K562 (cell line): ENCODE results near the gene PPP2R3B. TPM values are rescaled to one million over a fixed set of nuclear protein-coding genes. Genes with fewer than 3 reads are reported as not detected.

ENCODE experiments used
- ATAC-seq: fragments of 200-7000 bp; cut with Tn5 transposase; 3 replicates; pipeline ENCODE4 v1.9.1; 2020; ENCODE audit warnings: moderate library complexity
- BruUV-seq: library from RNA; stranded (reverse); fragments of 400-500 nt; replicated peaks from 2 replicates; lab custom pipeline; 2021; lab: Mats Ljungman, UMichigan
- CTCF ChIA-PET: fragments of 300-600 bp; formaldehyde crosslinking; extraction: SDS; loops from one replicate; lab custom pipeline; 2021; ENCODE audit warnings: low intra/inter-chr PET ratio; lab: Yijun Ruan, JAX
- POLR2A ChIA-PET: fragments of 300-600, 350-650 bp; sonication (Branson Sonifier 250); formaldehyde crosslinking; extraction: SDS; loops from one replicate; lab custom pipeline; 2021; ENCODE audit warnings: antibody characterized with exemption, inconsistent platforms; lab: Yijun Ruan, JAX
- DNase-seq, 4 experiments: peaks; one replicate each; pipeline versions ENCODE4 v3.0.0 to v3.0.0-alpha.2; 2011 to 2018; ENCODE audit warnings: low spot score in 3 of 4, mixed read lengths in 3 of 4; ENCODE audit errors: extremely low read depth in 1 of 4
- FAIRE-seq: peaks from 2 replicates; lab custom pipeline; 2011; peaks lifted over from hg19 to GRCh38; lab: Jason Lieb, UNC
- H2AFZ ChIP-seq: 2 replicates; pipeline ENCODE4 v1.6.0; 2011; ENCODE audit warnings: low read depth, low read length, control low read depth, inconsistent platforms
- H3K27ac ChIP-seq: fragments of 200-600 bp; 3 replicates; pipeline ENCODE4 v1.8.0; 2011; ENCODE audit warnings: low read depth, mild to moderate bottlenecking, control low read depth, inconsistent platforms, low read length, moderate library complexity, mixed read lengths; ENCODE audit errors: extremely low read depth
- H3K27me3 ChIP-seq, 2 experiments: fragments of 300-600 bp in 1 of 2; 2 replicates in 1 of 2; 3 replicates in 1 of 2; pipeline versions ENCODE4 v1.6.0 to v1.8.0; 2011; ENCODE audit warnings: inconsistent platforms in 2 of 2, low read length in 2 of 2, mild to moderate bottlenecking in 1 of 2, mixed read lengths in 1 of 2, moderate library complexity in 1 of 2; ENCODE audit not compliant: control insufficient read depth in 2 of 2, insufficient read depth in 2 of 2
- H3K36me3 ChIP-seq: fragments of 300-600 bp; 3 replicates; pipeline ENCODE4 v1.8.0; 2011; ENCODE audit warnings: mild to moderate bottlenecking, low read length, inconsistent platforms; ENCODE audit not compliant: control insufficient read depth, insufficient read depth
- H3K4me1 ChIP-seq, 2 experiments: fragments of 200-600 bp in 1 of 2; replicated peaks in 1 of 2; 2 replicates in 1 of 2; 3 replicates in 1 of 2; pipeline versions ENCODE4 v1.5.1 to v1.8.0; 2011; ENCODE audit warnings: inconsistent platforms in 2 of 2, low read length in 2 of 2, mild to moderate bottlenecking in 1 of 2, mixed read lengths in 1 of 2, moderate library complexity in 1 of 2; ENCODE audit not compliant: control insufficient read depth in 2 of 2, insufficient read depth in 2 of 2
- H3K4me2 ChIP-seq: 2 replicates; pipeline ENCODE4 v1.6.1; 2011; ENCODE audit warnings: low read length, control low read depth, inconsistent platforms, mixed read lengths; ENCODE audit not compliant: insufficient read depth
- H3K4me3 ChIP-seq: fragments of 200-600 bp; sonication (generic), shearing (Covaris generic); 2 replicates; pipeline ENCODE4 v1.5.1; 2016; ENCODE audit warnings: control low read depth, inconsistent platforms
- H3K79me2 ChIP-seq: fragments of 200-600 bp; 3 replicates; pipeline ENCODE4 v1.8.0; 2011; ENCODE audit warnings: low read length, inconsistent platforms; ENCODE audit not compliant: control insufficient read depth, insufficient read depth
- H3K9ac ChIP-seq, 2 experiments: 2 replicates each; pipeline versions ENCODE4 v1.6.0 to v1.6.1; 2011; ENCODE audit warnings: low read depth in 2 of 2, low read length in 2 of 2, control low read depth in 1 of 2, inconsistent platforms in 1 of 2, mild to moderate bottlenecking in 1 of 2, mixed read lengths in 1 of 2; ENCODE audit not compliant: insufficient read depth in 1 of 2
- H3K9me1 ChIP-seq: one replicate; pipeline ENCODE4 v1.6.0; 2011; ENCODE audit warnings: inconsistent platforms, mild to moderate bottlenecking, low read length, moderate library complexity; ENCODE audit not compliant: control insufficient read depth, insufficient read depth
- H3K9me3 ChIP-seq: replicated peaks from 2 replicates; pipeline ENCODE4 v1.5.1; 2011; ENCODE audit warnings: low read depth, low read length, inconsistent platforms; ENCODE audit not compliant: control insufficient read depth, insufficient read depth
- H4K20me1 ChIP-seq: replicated peaks from 2 replicates; pipeline ENCODE4 v1.6.1; 2011; ENCODE audit warnings: low read length, inconsistent platforms, mixed read lengths; ENCODE audit not compliant: control insufficient read depth, insufficient read depth
- ARID2 ChIP-seq: fragments of 450-650 bp; IDR thresholded peaks from 2 replicates; pipeline ENCODE4 v1.6.1; 2017; ENCODE audit warnings: antibody characterized with exemption, mild to moderate bottlenecking
- ARNT ChIP-seq, 2 experiments: fragments of 450-650 bp; IDR thresholded peaks; 2 replicates each; pipeline ENCODE4 v1.6.1; 2016; ENCODE audit warnings: mild to moderate bottlenecking in 1 of 2
- CBFA2T3 ChIP-seq: fragments of 450-650 bp; IDR thresholded peaks from 2 replicates; pipeline ENCODE4 v1.6.1; 2017
- DLX4 ChIP-seq: fragments of 250-450 bp; sonication (Bioruptor Pico); IDR thresholded peaks from 2 replicates; pipeline ENCODE4 v1.6.1; 2021; ENCODE audit warnings: mild to moderate bottlenecking
- HMBOX1 ChIP-seq: sonication (generic); IDR thresholded peaks from 2 replicates; pipeline ENCODE4 v1.6.1; 2016
- PML ChIP-seq: IDR thresholded peaks from 2 replicates; pipeline ENCODE4 v1.6.1; 2012; ENCODE audit warnings: low read length, inconsistent platforms
- RUNX1 ChIP-seq: sonication (generic); IDR thresholded peaks from 2 replicates; pipeline ENCODE4 v1.6.1; 2016; ENCODE audit warnings: antibody characterized with exemption, low read depth
- SIN3A ChIP-seq, 2 experiments: fragments of 150-350 bp in 1 of 2; IDR thresholded peaks; 2 replicates each; pipeline ENCODE4 v1.6.1; 2011 to 2016; ENCODE audit warnings: borderline replicate concordance in 2 of 2, low read depth in 2 of 2, low read length in 2 of 2, mild to moderate bottlenecking in 2 of 2, moderate library complexity in 2 of 2; ENCODE audit not compliant: control insufficient read depth in 1 of 2
- SNRNP70 ChIP-seq: fragments of 200-400 bp; formaldehyde crosslinking; optimal IDR thresholded peaks from 2 replicates; pipeline ENCODE3; 2017; ENCODE audit warnings: low read depth, low read length
- SREBF2 ChIP-seq: sonication (generic); formaldehyde crosslinking; IDR thresholded peaks from 2 replicates; pipeline ENCODE4 v1.4.0; 2020; ENCODE audit warnings: mild to moderate bottlenecking, missing genetic modification reagents
- WHSC1 ChIP-seq: IDR thresholded peaks from one replicate; pipeline ENCODE4 v1.6.1; 2012; ENCODE audit warnings: low read length, control low read depth, inconsistent platforms
- ZBTB7A ChIP-seq: IDR thresholded peaks from 2 replicates; pipeline ENCODE4 v1.6.1; 2011; ENCODE audit warnings: low read depth, mild to moderate bottlenecking, low read length, moderate library complexity, borderline replicate concordance; ENCODE audit not compliant: control insufficient read depth
- ZBTB8A ChIP-seq: fragments of 450-650 bp; IDR thresholded peaks from 2 replicates; pipeline ENCODE4 v1.6.1; 2018; ENCODE audit warnings: mild to moderate bottlenecking, moderate library complexity; ENCODE audit not compliant: partially characterized antibody
- ZFP30 ChIP-seq: fragments of 250-450 bp; sonication (Bioruptor Pico); IDR thresholded peaks from 2 replicates; pipeline ENCODE4 v1.8.0; 2022; ENCODE audit warnings: moderate library complexity, mild to moderate bottlenecking, inconsistent platforms, borderline replicate concordance
- ZKSCAN1 ChIP-seq: fragments of 150-350 bp; IDR thresholded peaks from 2 replicates; pipeline ENCODE4 v1.6.1; 2016; ENCODE audit warnings: low read depth, low read length
- ZNF592 ChIP-seq: fragments of 450-650 bp; IDR thresholded peaks from 2 replicates; pipeline ENCODE4 v1.6.1; 2017; ENCODE audit warnings: antibody characterized with exemption, mild to moderate bottlenecking
- WGBS: fragments of 100-300 bp; shearing (Covaris generic); methylation state at CpG from one replicate; pipeline ENCODE4 v1.1.6; 2016; ENCODE audit warnings: low coverage, mixed read lengths; ENCODE audit not compliant: insufficient coverage; ENCODE audit errors: missing lambda C conversion rate; 5-methylcytosine and 5-hydroxymethylcytosine counted together
- in situ Hi-C: fragments of 300-500 bp; cut with MboI; formaldehyde crosslinking; loops from 4 replicates; pipeline ENCODE4 v1.15.0; 2018; ENCODE audit warnings: inconsistent platforms, mixed read lengths
- intact Hi-C: fragments of 100-400 bp; cut with micrococcal nuclease; formaldehyde crosslinking; loops from 2 replicates; pipeline ENCODE4 v1.14.2; 2022
- polyA plus RNA-seq, 8 experiments: library from polyadenylated mRNA; depleted of rRNA in 4 of 8; stranded (reverse) in 5 of 8; unstranded in 3 of 8; fragments of >200 nt; fragmentation: Nextera tagmentation in 2 of 8; fragmentation: Illumina TruSeq in 1 of 8; extraction: Ambion mirVana in 2 of 8; extraction: Trizol in 1 of 8; gene quantifications; 2 replicates each; pipeline versions ENCODE4 v1.2.1 to v1.2.3, GENCODE V29; 2011 to 2014; ENCODE audit warnings: inconsistent platforms in 1 of 8, missing spikeins in 1 of 8
- total RNA-seq, 7 experiments: library from RNA; depleted of rRNA in 6 of 7; stranded (reverse); fragments of >200 nt in 6 of 7; fragmentation: Illumina TruSeq in 2 of 7; extraction: Trizol in 2 of 7; gene quantifications; 2 replicates each; pipeline versions ENCODE4 v1.2.1 to v1.2.3, GENCODE V29; 2011 to 2021; ENCODE audit warnings: low replicate concordance in 1 of 7

The PPP2R3B gene
- total and polyA plus RNA-seq, 9 of the 15 experiments (the other 6 are each of a cell fraction or from before 2014, with no cell fraction given): 0.04 to 18.2 (median 8.2) TPM; not detected in 1

- H3K36me3 ChIP-seq: no peaks in the 10 kb centered on the region
- no peaks in the 10 kb centered on the region for H3K79me2 ChIP-seq
- no peak overlapping the region for H3K27ac ChIP-seq
- CTCF ChIA-PET: no interaction called here
- H2AFZ ChIP-seq: no peak overlapping the region
- TF ChIP-seq PML: no peak
- no peak for TF ChIP-seq ZBTB8A
- TF ChIP-seq WHSC1: no peak
- TF ChIP-seq ARNT (IDR thresholded peaks at IDR 0.05): no peak
- TF ChIP-seq CBFA2T3: no peak
- TF ChIP-seq ZNF592: no peak
- no peak for TF ChIP-seq ARID2
- no peak for TF ChIP-seq ZBTB7A
- TF ChIP-seq ZFP30 (CRISPR knock-in tag): no peak
- TF ChIP-seq RUNX1: no peak
- TF ChIP-seq DLX4: no peak
- no peak for TF ChIP-seq SREBF2 (CRISPR knock-in tag)
- TF ChIP-seq SIN3A (IDR thresholded peaks at IDR 0.05; ENCODE audit: borderline replicate concordance in 2 of 2, control insufficient read depth in 1 of 2, low read depth in 2 of 2, low read length in 2 of 2): no peak
- no peak for TF ChIP-seq SNRNP70
- no peak for TF ChIP-seq ZKSCAN1
- no peak for TF ChIP-seq HMBOX1
- TF ChIP-seq, all 486 proteins: peak for 0
- no peak for ATAC-seq
- Histone ChIP-seq H3K27me3 (no peaks in the 10 kb centered on the region), H3K9me3 (no peaks in the 10 kb centered on the region), H4K20me1 (no peaks in the 10 kb centered on the region), H3K9me1 (no peaks in the 10 kb centered on the region), H3K4me2 (no peak overlapping the region), H3K9ac (no peak overlapping the region), H3K4me1 (0 out of 5 replicates have a peak, but pooled peaks cover 0 to 4% of the 10 kb centered on the region in 2 experiments), H3K4me3 (no peak overlapping the region)
- 64% methylated on average over 9 of the region's 10 CpGs for WGBS
- intact Hi-C loops (no loop called here), in situ Hi-C loops (no loop called here)
- POLR2A ChIA-PET: no interaction called here
- no peak for DNase-seq
- no peak for FAIRE-seq
- BruUV-seq: no TSS peak
Observed at GRCh38 chrX:349702-350101, 37.0 kb downstream of the PPP2R3B start.
